HG03558 (cell line): Measurements from ENCODE around the gene LPP.

Source experiments
- ATAC-seq: cut with Tn5 transposase; IDR thresholded peaks from one replicate; pipeline ENCODE4 v1.9.1; 2021; ENCODE audit warnings: moderate number of reproducible peaks; ENCODE audit not compliant: unreplicated experiment; ENCODE audit errors: extremely low read depth

The LPP gene

GRCh38 chr3:188266562-188267274 lies 112.8 kb downstream of the LPP start:
- ATAC-seq: no peak

GRCh38 chr3:188267790-188268335 lies 113.9 kb downstream of the LPP start:
- no peak for ATAC-seq

GRCh38 chr3:188268336-188268735 lies 114.4 kb downstream of the LPP start:
- no peak for ATAC-seq

- no peak for ATAC-seq
Measured at GRCh38 chr3:188269040-188269439, 115.1 kb downstream of the LPP start.

GRCh38 chr3:188270423-188270972 lies 116.5 kb downstream of the LPP start:
- no peak for ATAC-seq

GRCh38 chr3:188271226-188271914 lies 117.4 kb downstream of the LPP start:
- no peak for ATAC-seq

GRCh38 chr3:188272481-188273372 lies 118.8 kb downstream of the LPP start:
- no peak for ATAC-seq

GRCh38 chr3:188274249-188274915 lies 120.4 kb downstream of the LPP start:
- ATAC-seq: no peak

GRCh38 chr3:188276375-188276774 lies 122.4 kb downstream of the LPP start:
- no peak for ATAC-seq

GRCh38 chr3:188278717-188279324 lies 124.9 kb downstream of the LPP start:
- ATAC-seq: no peak

- ATAC-seq: no peak
Measured at GRCh38 chr3:188279502-188280335, 125.8 kb downstream of the LPP start.

- no peak for ATAC-seq
Measured at GRCh38 chr3:188280627-188281026, 126.7 kb downstream of the LPP start.

- ATAC-seq: no peak
Measured at GRCh38 chr3:188282871-188283270, 128.9 kb downstream of the LPP start.

- no peak for ATAC-seq
Measured at GRCh38 chr3:188283347-188283746, 129.4 kb downstream of the LPP start.

GRCh38 chr3:188284455-188285212 lies 130.7 kb downstream of the LPP start:
- ATAC-seq: no peak

GRCh38 chr3:188286087-188286513 lies 132.1 kb downstream of the LPP start:
- ATAC-seq: no peak

- ATAC-seq: no peak
Measured at GRCh38 chr3:188287339-188287738, 133.4 kb downstream of the LPP start.
